Mucosa of descending colon (tissue), 3 donors: ENCODE results near the gene IRX6. TPM values are rescaled to one million over a fixed set of nuclear protein-coding genes. Genes with fewer than 3 reads are reported as not detected.

Experiments used
- ATAC-seq: fragments of 200-7000 bp; cut with Tn5 transposase; one replicate; pipeline ENCODE4 v1.9.1; 2020; ENCODE audit warnings: mild to moderate bottlenecking, moderate library complexity
- DNase-seq, 3 donors: peaks; one replicate each; pipeline ENCODE4 v3.0.0-alpha.2; 2020
- H3K36me3 ChIP-seq: fragments of 200-600 bp; one replicate; pipeline ENCODE4 v1.8.0; 2021; ENCODE audit warnings: low read depth, mild to moderate bottlenecking
- H3K4me1 ChIP-seq: fragments of 200-600 bp; one replicate; pipeline ENCODE4 v1.8.0; 2021; ENCODE audit warnings: low read depth, mild to moderate bottlenecking
- H3K4me3 ChIP-seq: fragments of 200-600 bp; one replicate; pipeline ENCODE4 v1.8.0; 2021; ENCODE audit warnings: mild to moderate bottlenecking
- H3K9me3 ChIP-seq: fragments of 200-600 bp; one replicate; pipeline ENCODE4 v1.8.0; 2021; ENCODE audit warnings: mild to moderate bottlenecking
- CTCF ChIP-seq: fragments of 200-600 bp; IDR thresholded peaks from one replicate; pipeline ENCODE4 v1.8.0; 2022; ENCODE audit warnings: antibody characterized with exemption, mild to moderate bottlenecking
- intact Hi-C, 2 donors: fragments of 100-400 bp; cut with DNase I in 1 of 2; cut with micrococcal nuclease in 1 of 2; formaldehyde crosslinking; loops; one replicate each; pipeline versions ENCODE4 v1.11.0 to v1.11.1; 2022; cut with DNase I, micrococcal nuclease
- total RNA-seq, 3 donors: library from RNA; stranded (reverse); fragmentation: NEBNext Ultra II Directional in 2 of 3; extraction: Animal tissue kit (Norgen Biotek cat#: 25700) in 2 of 3; gene quantifications; one replicate each; pipeline versions ENCODE4 v1.2.1 to v1.2.4, GENCODE V29; 2021 to 2023
- donor health status: DM: no; HTN: no; CAD: no; lungs with moderate emphysema.
- donor health status: DM: no; HTN: no; CAD: no.
- donor health status: DM: no; HTN: yes; CAD: no.

Gene IRX6
- total RNA-seq, 3 donors from 2014 or later: 0.13 TPM; not detected in 2

DNA sequence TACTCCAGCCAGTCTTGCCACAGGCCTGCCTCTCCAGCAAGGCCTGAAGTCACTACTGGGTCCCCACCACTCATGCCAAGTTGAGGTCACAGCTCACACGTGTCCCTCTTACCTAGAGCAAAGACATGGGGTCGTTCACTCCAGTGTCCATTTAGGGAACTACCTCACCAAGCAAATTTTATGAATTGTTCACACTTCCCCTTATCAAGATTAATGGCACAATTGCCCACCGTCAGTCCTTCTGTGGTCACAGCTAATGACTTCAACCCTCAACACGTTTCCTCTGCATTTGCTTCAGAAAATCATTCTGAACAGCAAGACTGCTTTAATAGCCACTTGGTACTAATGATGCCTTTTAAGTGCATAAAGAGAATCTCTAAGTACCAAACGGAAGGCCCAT, 14.6 kb downstream of the IRX6 start:
- DNase-seq: no peak
- H3K4me3 ChIP-seq: no peak overlapping the region
- intact Hi-C loops: no loop called here
- no peaks in the 10 kb centered on the region for H3K9me3 ChIP-seq
- ATAC-seq: no peak
- H3K4me1 ChIP-seq: no peaks in the 10 kb centered on the region
- H3K36me3 ChIP-seq: no peaks in the 10 kb centered on the region
- TF ChIP-seq CTCF: no peak

DNA sequence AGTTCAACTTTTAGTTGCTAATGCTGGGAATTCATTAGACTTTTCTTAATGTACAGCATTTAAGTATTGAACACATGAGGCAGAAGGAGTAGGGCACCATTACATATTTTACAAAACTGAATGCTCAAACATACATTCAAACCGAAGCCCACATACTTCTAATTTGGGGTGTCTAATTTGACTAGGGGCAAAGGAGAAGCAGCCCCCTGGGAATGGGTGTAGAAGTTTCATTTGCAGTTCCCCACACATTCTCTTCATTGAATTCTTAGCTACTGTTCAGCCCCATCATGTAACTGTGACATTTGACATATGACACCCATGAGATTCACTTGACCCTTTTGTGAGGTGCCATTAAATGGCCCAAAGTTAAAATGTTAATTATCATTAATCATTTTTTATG, 16.4 kb downstream of the IRX6 start:
- H3K4me1 ChIP-seq: no peaks in the 10 kb centered on the region
- TF ChIP-seq CTCF: no peak
- no peaks in the 10 kb centered on the region for H3K9me3 ChIP-seq
- ATAC-seq (no peak), DNase-seq (no peak)
- no peaks in the 10 kb centered on the region for H3K36me3 ChIP-seq
- H3K4me3 ChIP-seq: no peak overlapping the region
- intact Hi-C loops: no loop called here

DNA sequence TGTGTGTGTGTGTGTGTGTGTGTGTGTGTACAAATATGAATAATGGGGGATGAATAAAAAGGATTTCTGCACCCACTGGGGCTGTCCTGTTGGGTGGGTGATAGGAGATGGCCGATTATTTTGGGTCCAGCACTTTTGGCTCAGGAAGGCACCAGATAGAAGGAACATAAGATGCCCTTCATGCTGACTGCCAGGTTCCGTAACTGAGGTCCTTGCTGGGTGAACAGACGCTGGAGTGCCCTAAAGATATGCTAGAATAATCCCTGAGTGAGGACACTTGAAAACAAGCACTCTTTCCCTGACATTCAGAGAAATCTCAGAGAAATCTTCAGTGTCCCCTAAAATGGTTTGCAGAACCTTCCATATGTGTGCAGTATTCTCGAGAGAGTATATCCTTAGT, 17.7 kb downstream of the IRX6 start:
- DNase-seq (no peak), ATAC-seq (no peak)
- Histone ChIP-seq H3K36me3 (no peaks in the 10 kb centered on the region), H3K9me3 (no peaks in the 10 kb centered on the region), H3K4me3 (no peak overlapping the region), H3K4me1 (no peaks in the 10 kb centered on the region)
- intact Hi-C loops: no loop called here
- no peak for TF ChIP-seq CTCF

- Histone ChIP-seq H3K4me1 (no peaks in the 10 kb centered on the region), H3K4me3 (no peak overlapping the region), H3K36me3 (no peaks in the 10 kb centered on the region), H3K9me3 (no peaks in the 10 kb centered on the region)
- no peak for TF ChIP-seq CTCF
- DNase-seq (no peak), ATAC-seq (no peak)
- intact Hi-C loops: no loop called here
These were observed 22.5 kb downstream of the IRX6 start for GRCh38 chr16:55346475-55346874.

DNA sequence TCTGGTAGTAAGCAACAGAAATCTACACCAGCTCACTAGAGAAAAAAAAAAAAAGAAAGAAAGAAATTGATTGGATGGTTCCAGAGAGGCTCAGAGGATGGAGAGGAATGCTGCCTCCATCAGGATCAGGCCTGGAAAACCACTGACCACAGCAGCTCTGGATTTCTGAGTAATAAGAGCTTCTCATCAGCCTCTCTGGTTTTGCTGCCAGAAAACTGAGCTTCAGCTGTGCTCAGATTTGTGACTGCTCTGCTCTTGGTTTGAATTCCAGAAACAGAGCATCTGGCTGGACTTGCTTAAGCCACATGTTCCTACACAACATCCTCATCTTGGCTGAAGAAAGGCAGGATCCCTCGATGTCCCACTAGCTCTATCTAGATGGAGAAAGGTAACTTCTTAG, 25.9 kb downstream of the IRX6 start:
- Histone ChIP-seq H3K4me1 (no peaks in the 10 kb centered on the region), H3K9me3 (no peaks in the 10 kb centered on the region), H3K4me3 (no peak overlapping the region), H3K36me3 (no peaks in the 10 kb centered on the region)
- intact Hi-C loops: no loop called here
- no peak for TF ChIP-seq CTCF
- ATAC-seq (no peak), DNase-seq (no peak)

DNA sequence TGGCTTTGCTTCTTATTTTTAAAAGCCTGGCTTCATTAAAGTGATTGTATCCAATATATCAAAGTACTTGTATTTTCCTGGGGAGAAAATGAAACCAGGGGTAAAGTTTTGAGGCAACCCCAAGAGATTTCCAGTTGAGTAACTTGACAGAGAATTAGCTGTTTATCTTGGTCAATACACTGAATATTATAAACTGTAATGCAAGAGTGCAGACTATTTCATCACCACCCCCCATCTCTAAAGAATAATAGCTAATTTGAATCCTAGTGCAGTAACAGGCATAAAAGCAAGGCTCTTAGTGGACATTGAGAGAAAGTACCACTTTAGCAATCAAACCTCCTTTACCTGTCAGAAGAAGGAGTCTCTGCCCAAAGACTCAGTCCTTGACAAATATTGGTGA, 27.0 kb downstream of the IRX6 start:
- no peak overlapping the region for H3K4me3 ChIP-seq
- H3K9me3 ChIP-seq: no peaks in the 10 kb centered on the region
- intact Hi-C loops: no loop called here
- no peak for TF ChIP-seq CTCF
- DNase-seq (no peak), ATAC-seq (no peak)
- no peaks in the 10 kb centered on the region for H3K36me3 ChIP-seq
- H3K4me1 ChIP-seq: no peaks in the 10 kb centered on the region
